GM18507 (cell line): Measurements from ENCODE around the gene UAP1.

Experiments used
- DNase-seq: peaks from one replicate; pipeline ENCODE4 v3.0.0; 2011; ENCODE audit warnings: low read depth; ENCODE audit not compliant: insufficient read length; ENCODE audit errors: extremely low spot score
- FAIRE-seq: peaks from 2 replicates; lab custom pipeline; 2011; peaks lifted over from hg19 to GRCh38; lab: Jason Lieb, UNC

UAP1 gene

GRCh38 chr1:162639718-162640117, 78.2 kb downstream of the UAP1 start:
- FAIRE-seq, result no peak

GRCh38 chr1:162641114-162641513, 79.6 kb downstream of the UAP1 start:
- peak; percentile 29 for FAIRE-seq
- DNase-seq, result no peak

More at GRCh38 chr1:162639718-162640117, 78.2 kb downstream of the UAP1 start:
- DNase-seq, result no peak

- FAIRE-seq (no peak), DNase-seq (no peak)
These were observed 83.4 kb downstream of the UAP1 start for GRCh38 chr1:162644986-162645314.

DNA sequence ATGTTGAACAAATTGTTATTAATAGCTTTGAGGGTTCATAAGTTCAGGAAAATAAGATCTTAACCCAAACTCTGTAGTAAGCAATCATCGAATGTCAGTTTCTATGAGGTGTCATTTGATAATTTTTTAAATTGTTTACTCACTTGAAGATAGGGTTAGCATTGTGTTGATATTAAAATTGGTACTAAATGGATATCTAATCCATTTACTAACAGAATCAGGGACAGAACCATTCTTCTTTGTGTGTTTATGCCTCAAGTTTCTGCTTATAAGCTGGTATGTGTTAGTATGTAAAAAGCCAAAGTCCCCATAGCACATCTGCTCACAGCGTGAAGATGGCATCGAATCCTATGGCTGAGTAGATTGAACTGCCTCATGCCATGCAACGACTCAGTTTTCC, 84.1 kb downstream of the UAP1 start:
- DNase-seq (no peak), FAIRE-seq (no peak)

DNA sequence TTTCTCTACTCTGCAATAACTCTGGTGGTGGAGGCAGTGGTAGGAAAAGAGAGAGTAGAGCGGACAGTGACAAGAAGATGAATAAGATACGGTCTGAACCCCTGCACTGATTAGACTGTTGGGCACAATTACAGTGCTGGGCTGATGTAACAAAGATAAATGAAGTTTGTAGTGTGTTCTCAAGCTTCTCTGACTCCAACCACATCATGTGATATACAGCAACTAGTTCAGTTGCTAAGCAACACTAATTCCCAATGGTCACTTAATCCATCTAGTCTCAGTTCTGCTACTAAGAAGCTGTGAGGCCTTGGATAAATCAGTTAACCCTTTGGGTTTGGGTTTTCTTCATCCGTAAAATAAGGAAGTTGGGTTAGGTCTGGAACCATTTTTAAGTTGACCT, 88.1 kb downstream of the UAP1 start:
- FAIRE-seq (no peak), DNase-seq (no peak)
